NCI-H2081 (cell line): ENCODE measurements around the gene PHTF1.
"Not testable (repeated sequence)": the region's sequence is repeated elsewhere in the genome, so short reads cannot be mapped to it uniquely, and the experiment has no call there.

ENCODE experiments used
- DNase-seq, 2 experiments: peaks; one replicate each; lab custom pipeline; 2025; lab: John Stamatoyannopoulos, UW

PHTF1 gene

GRCh38 chr1:113777561-113777960 lies 18.3 kb upstream of the PHTF1 start:
- no peak for DNase-seq

DNA sequence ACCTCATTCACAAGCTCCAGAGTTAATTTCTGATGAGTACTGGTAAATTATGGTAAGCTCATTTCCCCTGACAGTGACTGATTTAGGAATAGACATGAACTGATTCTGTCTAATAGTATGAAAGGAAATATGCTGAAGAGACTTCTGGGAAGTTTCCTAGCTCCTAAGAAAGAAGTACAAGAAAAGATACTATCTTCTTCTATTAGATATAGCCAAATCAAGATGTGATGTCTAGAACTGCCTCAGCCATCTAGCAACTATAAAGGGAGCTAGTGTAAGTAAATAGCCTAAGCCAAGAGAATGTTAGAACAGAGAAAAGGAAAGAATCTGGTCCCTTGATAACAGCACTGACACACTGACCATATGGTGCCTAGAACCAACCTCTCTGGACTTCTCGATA lies 10.7 kb upstream of the PHTF1 start:
- no peak for DNase-seq

DNA sequence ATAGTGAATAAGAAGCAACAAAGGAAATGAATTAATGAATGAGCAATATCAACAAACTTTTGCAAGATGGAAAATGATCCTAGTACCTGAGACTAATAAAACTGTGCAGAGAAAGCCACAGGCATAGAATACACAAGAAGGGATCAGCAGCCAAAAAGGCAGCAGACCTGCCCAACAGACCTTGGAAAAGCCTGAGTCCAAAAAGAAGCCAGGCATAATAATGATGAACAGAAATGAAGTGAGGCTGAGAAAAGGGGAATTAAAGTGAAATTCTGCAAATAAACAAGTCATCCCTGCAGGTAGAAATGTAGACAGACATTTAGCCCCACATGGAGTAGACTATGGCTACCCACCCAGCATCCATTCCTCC lies 10.3 kb upstream of the PHTF1 start:
- no peak for DNase-seq

DNA sequence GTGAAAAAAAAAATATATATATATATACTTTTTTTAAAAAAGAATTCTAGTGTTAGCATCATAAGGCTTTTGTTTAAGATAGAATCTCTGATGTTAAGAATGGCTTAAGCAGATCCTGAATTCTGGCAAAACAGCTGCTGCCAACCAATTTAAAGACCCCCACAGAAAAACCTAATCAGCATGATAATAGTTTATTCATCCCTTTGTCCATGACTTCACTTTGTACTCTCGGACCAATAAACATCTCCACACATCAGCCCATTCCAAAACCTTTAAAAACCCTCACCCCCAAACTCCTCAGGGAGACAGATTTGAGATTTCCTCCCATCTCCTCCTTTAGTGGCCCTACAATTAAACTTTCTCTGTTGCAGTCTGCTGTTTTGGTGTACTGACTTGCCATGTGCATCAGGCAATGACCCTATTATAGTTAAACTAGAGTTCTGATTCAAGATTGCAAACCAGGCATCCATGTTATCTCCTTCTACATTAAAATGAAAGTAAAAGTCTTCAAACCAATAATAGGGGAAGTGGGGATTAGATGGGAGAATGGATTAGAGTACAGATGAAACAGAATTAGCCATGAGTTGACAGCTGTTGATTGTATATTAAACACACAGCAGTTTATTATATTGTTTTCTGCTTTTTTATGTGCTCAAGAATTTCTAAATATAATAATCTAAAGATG lies 9.8 kb upstream of the PHTF1 start:
- no peak for DNase-seq

DNA sequence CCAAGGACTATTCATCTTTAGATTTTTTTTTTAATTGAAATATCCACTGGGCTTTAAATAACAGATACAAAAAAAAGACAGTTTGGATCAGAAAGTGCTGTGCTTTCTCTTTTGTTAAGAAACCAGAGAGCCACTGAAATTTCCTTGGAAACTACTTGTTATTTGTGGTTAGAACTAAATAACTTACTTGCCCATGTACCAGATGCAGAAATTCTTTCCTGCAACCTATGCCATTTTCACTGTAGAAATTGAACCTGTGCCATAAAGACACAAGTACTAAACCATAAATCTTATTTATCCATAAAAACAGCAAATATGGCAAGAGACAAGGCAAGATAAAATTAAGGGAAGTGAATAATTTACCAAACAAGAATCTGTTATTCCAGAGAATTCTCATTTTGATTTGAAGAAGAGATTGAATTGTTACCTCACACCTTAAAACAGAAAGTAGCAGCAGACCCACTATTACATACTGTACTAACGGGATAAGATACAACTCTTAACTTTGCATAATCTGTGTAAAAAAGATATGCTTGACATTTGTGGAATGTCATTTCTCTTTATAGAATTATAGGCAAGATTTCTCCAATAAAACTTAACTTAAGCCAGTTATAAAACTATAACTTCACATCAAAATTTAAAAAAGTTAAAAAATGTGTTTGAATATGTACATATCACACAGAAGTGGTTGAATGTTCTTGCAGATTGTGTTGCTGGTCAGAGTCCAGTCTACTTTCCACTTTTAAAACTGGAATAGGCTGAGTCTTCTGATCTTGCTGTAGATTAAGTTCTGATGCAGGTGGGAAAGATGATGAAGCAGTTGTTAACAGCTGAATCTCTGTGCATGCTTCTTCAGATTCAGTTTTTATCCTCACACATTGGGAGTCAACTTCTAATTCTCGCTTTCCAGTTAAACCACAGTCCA lies 6.3 kb upstream of the PHTF1 start:
- no peak for DNase-seq

GRCh38 chr1:113763661-113764060 lies 4.4 kb upstream of the PHTF1 start:
- DNase-seq: no peak

DNA sequence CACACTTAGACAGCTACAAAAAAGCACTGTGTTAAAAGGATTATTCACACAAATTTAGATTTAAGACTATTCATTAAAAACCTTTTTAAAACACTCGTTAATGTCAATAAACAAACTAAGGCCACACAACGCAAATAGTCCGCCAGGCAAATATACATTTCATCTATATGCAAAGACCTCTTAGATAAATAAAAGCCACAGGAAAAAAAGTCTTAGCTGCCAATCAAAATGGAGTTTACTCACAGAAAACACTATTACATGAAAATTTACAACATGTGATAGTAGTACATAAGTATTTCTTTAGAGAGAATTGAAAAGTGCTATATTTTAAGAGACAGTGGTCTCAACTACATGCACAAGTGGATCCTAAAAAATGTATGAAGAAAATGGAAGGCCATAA lies 2.7 kb upstream of the PHTF1 start:
- DNase-seq: no peak

GRCh38 chr1:113760102-113761080 lies 1.1 kb upstream of the PHTF1 start:
- no peak for DNase-seq

GRCh38 chr1:113758631-113759332 lies 504 bp downstream of the PHTF1 start:
- DNase-seq: peak; percentile 12 to 53

DNA sequence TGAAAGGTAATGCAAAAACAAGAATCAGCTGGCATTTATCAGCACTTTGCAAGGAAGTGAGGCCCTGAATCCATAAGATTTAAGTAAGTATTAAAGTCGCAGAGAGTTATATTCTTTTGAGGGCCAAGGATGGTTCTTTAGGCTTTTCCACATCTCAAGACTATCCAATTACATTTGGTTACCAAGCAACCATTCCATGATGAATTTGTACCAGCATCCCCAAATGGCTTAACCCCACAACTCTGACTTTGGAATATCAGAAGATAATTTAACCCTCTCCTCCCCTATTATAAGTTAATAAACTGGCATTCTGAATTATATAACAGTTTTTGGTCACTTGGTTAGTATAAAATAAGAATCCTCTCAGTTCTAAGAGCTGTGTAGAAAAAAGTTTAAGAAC lies 2.8 kb downstream of the PHTF1 start:
- DNase-seq: no peak

- not testable (repeated sequence) for DNase-seq
These were observed 6.0 kb downstream of the PHTF1 start for GRCh38 chr1:113753333-113753732.

DNA sequence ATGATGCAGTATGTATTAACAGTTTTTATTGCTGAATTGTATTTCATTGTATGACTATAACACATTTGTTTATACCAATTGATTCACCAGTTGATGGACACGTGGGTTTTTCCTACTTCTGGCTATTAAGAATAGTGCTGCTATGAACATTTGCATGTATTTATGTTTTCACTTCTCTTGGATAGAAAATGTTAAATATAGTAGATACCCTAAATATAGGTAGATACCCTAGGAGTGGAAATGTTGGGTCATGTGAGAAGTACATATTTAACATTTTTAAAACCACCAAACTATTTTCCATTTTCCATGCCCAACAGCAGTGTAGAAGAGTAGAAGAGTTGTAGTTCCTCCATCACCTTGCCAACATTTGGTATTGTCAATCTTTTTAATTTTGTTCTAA lies 7.8 kb downstream of the PHTF1 start:
- DNase-seq: no peak

DNA sequence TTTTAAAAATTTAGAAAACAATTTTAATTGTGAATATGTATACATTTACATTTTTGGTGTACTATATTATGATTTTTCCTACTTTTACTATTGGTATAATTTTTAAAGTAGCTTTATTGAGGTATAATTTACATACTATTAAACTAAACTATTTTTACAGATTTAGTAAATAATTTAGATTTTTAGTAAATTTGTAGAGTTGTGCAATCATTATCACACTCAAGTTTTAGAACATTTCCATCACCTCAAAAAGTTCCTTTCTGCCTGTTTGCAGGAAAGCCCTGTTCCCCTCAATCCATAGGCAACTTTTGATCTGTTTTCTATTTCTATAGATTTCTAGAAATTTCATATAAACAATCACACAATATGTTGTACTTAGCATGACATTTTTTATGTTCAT lies 8.2 kb downstream of the PHTF1 start:
- no peak for DNase-seq

DNA sequence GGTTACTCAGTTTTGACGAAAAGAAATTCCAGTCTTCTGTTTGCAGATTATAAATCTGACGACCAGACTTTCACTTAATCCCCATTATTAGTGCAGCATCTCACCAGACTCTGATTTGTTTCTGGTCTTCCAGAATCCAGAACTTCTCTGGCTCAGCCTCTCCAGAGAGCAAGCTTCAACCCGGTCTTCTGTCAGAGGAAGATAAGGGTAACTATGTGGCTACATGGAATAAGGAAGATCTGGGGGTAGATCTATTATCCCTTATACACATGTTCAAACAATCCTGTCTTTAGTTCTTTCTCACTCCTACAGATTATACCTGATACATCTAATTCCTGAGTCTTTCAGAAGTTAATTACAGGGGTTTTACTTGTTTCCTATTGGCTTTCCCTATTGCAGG lies 9.9 kb downstream of the PHTF1 start:
- no peak for DNase-seq

DNA sequence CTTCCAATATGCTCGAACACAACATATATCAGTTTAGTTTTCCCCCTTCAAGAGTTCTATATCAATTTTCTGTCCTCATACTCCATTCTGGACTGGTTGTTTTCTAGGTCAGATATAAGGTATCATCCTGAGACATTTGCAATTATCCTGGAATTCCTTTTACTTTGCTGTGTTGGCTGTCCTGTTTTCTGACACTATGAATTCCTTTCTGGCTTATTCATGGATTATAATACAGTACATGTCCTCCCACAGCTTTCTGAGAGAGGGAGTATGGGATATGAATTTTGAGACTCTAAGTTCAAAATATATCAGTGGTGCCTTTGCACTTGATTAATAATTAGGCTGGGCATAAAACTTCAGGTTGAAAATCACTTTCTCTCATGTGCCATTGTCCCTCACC lies 11.9 kb downstream of the PHTF1 start:
- no peak for DNase-seq

- DNase-seq: peak in 1 of 2 experiments; percentile 4
These were observed 13.9 kb downstream of the PHTF1 start for GRCh38 chr1:113745425-113745824.

GRCh38 chr1:113744114-113744513 lies 15.2 kb downstream of the PHTF1 start:
- no peak for DNase-seq

GRCh38 chr1:113742515-113742914 lies 16.8 kb downstream of the PHTF1 start:
- no peak for DNase-seq

DNA sequence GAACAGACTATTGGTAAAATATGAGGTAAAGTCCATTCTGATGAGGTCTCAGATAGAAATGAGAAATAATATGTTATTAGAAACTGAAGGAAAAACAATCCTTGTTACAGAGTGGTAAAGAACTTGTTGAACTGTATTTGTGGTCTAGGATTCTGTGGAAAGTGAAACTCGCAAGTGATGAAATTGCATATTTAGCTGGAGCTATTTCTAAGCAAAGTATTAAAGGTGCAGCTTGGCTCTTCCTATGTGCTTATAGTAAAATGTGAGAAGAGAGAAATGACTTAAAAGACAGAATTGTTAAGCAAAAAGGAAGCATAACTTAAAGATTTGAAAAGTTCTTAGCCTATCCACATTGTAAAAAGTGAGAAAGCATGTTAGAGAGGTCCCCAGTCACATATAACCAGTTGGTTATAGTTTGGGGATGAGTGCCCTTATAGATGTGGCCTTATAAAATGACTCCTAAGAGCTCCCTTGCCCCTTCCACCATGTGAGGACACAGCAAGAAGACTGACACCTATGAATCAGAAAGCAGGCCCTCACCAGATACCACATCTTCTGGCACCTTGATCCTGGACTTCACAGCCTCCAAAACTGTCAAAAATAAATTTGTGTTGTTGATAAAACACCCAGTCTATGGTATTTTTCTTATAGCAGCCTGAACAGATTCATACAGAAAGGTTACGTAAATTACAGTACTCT lies 24.8 kb downstream of the PHTF1 start:
- DNase-seq: no peak

GRCh38 chr1:113732802-113733201 lies 26.5 kb downstream of the PHTF1 start:
- DNase-seq: no peak

GRCh38 chr1:113721010-113721409 lies 38.3 kb downstream of the PHTF1 start:
- no peak for DNase-seq
